Iris pigment epithelial cell (primary cell): ENCODE measurements around the gene MYL10.

Source experiments
- DNase-seq: peaks from one replicate; pipeline ENCODE4 v3.0.0-alpha.2; 2011; ENCODE audit warnings: low read depth

The MYL10 gene

GRCh38 chr7:101629171-101629570 is at the start of gene MYL10:
MYL10 (minus strand) TSS chr7:101629296; CDS start chr7:101629118, 178 bp downstream.
- DNase-seq: no peak

GRCh38 chr7:101678658-101679057 is 49.6 kb upstream of the MYL10 start:
- DNase-seq: no peak

- DNase-seq: peak; percentile 17
Measured at GRCh38 chr7:101677797-101678479, 48.8 kb upstream of the MYL10 start.

- DNase-seq: no peak
Measured at GRCh38 chr7:101677391-101677790, 48.3 kb upstream of the MYL10 start.

- no peak for DNase-seq
Measured at GRCh38 chr7:101676956-101677355, 47.9 kb upstream of the MYL10 start.

GRCh38 chr7:101676062-101676598 is 47.0 kb upstream of the MYL10 start:
- no peak for DNase-seq

- DNase-seq: no peak
Measured at GRCh38 chr7:101674439-101674838, 45.3 kb upstream of the MYL10 start.

GRCh38 chr7:101673951-101674350 is 44.9 kb upstream of the MYL10 start:
- peak; percentile 9 for DNase-seq

GRCh38 chr7:101673315-101673714 is 44.2 kb upstream of the MYL10 start:
- no peak for DNase-seq

- no peak for DNase-seq
Measured at GRCh38 chr7:101671371-101672356, 42.6 kb upstream of the MYL10 start.

- peak; percentile 11 for DNase-seq
Measured at GRCh38 chr7:101669307-101669706, 40.2 kb upstream of the MYL10 start.

GRCh38 chr7:101668726-101669125 is 39.6 kb upstream of the MYL10 start:
- no peak for DNase-seq

- DNase-seq: no peak
Measured at GRCh38 chr7:101667920-101668319, 38.8 kb upstream of the MYL10 start.

- no peak for DNase-seq
Measured at GRCh38 chr7:101667399-101667798, 38.3 kb upstream of the MYL10 start.

- no peak for DNase-seq
Measured at GRCh38 chr7:101666741-101667140, 37.6 kb upstream of the MYL10 start.

- no peak for DNase-seq
Measured at GRCh38 chr7:101666293-101666692, 37.2 kb upstream of the MYL10 start.

- no peak for DNase-seq
Measured at GRCh38 chr7:101664893-101665471, 35.9 kb upstream of the MYL10 start.

GRCh38 chr7:101664436-101664835 is 35.3 kb upstream of the MYL10 start:
- DNase-seq: no peak

GRCh38 chr7:101663747-101664146 is 34.7 kb upstream of the MYL10 start:
- DNase-seq: no peak

GRCh38 chr7:101662447-101662998 is 33.4 kb upstream of the MYL10 start:
- DNase-seq: no peak

GRCh38 chr7:101659706-101660105 is 30.6 kb upstream of the MYL10 start:
- no peak for DNase-seq

GRCh38 chr7:101657171-101657570 is 28.1 kb upstream of the MYL10 start:
- DNase-seq: no peak
